ENCODE results near the gene MOV10. TPM values are rescaled to one million over a fixed set of nuclear protein-coding genes. Genes with fewer than 3 reads are reported as not detected.

MOV10 gene
- total RNA-seq, 5 donors from 2014 or later (not counting 1 experiment from before 2014, with no cell fraction given), result 71.0 to 103 (median 86.1) TPM

GRCh38 chr1:112737573-112737972 lies 63.1 kb downstream of the MOV10 start:
- Histone ChIP-seq H3K9me3 (no peaks in the 10 kb centered on the region), H3K27ac (ENCODE audit: low read length) (no peak overlapping the region), H3K36me3 (ENCODE audit: control insufficient read depth in 2 of 2, extremely low read depth in 1 of 2, insufficient read depth in 1 of 2, low read length in 1 of 2) (no peaks in the 10 kb centered on the region), H3K4me1 (ENCODE audit: control insufficient read depth in 1 of 2, extremely low read depth in 1 of 2, insufficient read depth in 2 of 2, low read length in 2 of 2) (no peaks in the 10 kb centered on the region), H3K27me3 (replicated peaks in 1 of 2; ENCODE audit: control insufficient read depth in 2 of 2, extremely low read depth in 1 of 2, insufficient read depth in 2 of 2, low read length in 1 of 2) (peaks cover 0 to 34% of the 10 kb centered on the region in 2 experiments), H3K4me3 (ENCODE audit: control insufficient read depth in 1 of 2, extremely low read depth in 1 of 2, low read length in 1 of 2) (no peak overlapping the region)
- Mint-ChIP-seq H3K4me3 (no peak overlapping the region), H3K4me1 (no peaks in the 10 kb centered on the region), H3K36me3 (no peaks in the 10 kb centered on the region), H3K27ac (no peak overlapping the region), H3K27me3 (peaks cover 43 to 55% of the 10 kb centered on the region in 2 donors), H3K9me3 (no peaks in the 10 kb centered on the region)
- 77% methylated on average over 3 of the region's 3 CpGs for WGBS (ENCODE audit: insufficient coverage)
- ChIA-PET POLR2A (interaction anchor here in 1 of 2 donors (0.6 kb wide), 1 partner anchor 173 kb away, joined by 12 read pairs; no protein-coding TSS in a partner anchor), CTCF (no interaction called here)
- DNase-seq (no peak), ATAC-seq (replicated peaks in 1 of 4) (no peak)

GRCh38 chr1:112743174-112744008 lies 68.9 kb downstream of the MOV10 start:
- Histone ChIP-seq H3K27ac (ENCODE audit: low read length) (no peak overlapping the region), H3K4me1 (ENCODE audit: control insufficient read depth in 1 of 2, extremely low read depth in 1 of 2, insufficient read depth in 2 of 2, low read length in 2 of 2) (peaks cover 0 to 10% of the 10 kb centered on the region in 2 experiments), H3K27me3 (replicated peaks in 1 of 2; ENCODE audit: control insufficient read depth in 2 of 2, extremely low read depth in 1 of 2, insufficient read depth in 2 of 2, low read length in 1 of 2) (peaks cover 3 to 60% of the 10 kb centered on the region in 2 experiments), H3K9me3 (no peaks in the 10 kb centered on the region), H3K36me3 (ENCODE audit: control insufficient read depth in 2 of 2, extremely low read depth in 1 of 2, insufficient read depth in 1 of 2, low read length in 1 of 2) (no peaks in the 10 kb centered on the region), H3K4me3 (ENCODE audit: control insufficient read depth in 1 of 2, extremely low read depth in 1 of 2, low read length in 1 of 2) (no peak overlapping the region)
- peaks cover 6 to 11% (median 8%) of the 10 kb centered on the region in 3 donors for H3K4me1 Mint-ChIP-seq
- CTCF ChIA-PET, result no interaction called here
- H3K4me3 Mint-ChIP-seq, result peak overlapping the region in 1 of 3 donors; percentile 44
- POLR2A ChIA-PET, result no interaction called here
- DNase-seq (no peak), ATAC-seq (replicated peaks in 1 of 4) (no peak)
- no peaks in the 10 kb centered on the region for H3K36me3 Mint-ChIP-seq
- peaks cover 65 to 70% of the 10 kb centered on the region in 2 donors for H3K27me3 Mint-ChIP-seq
- 22% methylated on average over 36 of the region's 54 CpGs for WGBS (ENCODE audit: insufficient coverage)
- H3K9me3 Mint-ChIP-seq, result no peaks in the 10 kb centered on the region
- no peak overlapping the region for H3K27ac Mint-ChIP-seq

- Mint-ChIP-seq H3K4me1 (peaks cover 6 to 11% (median 8%) of the 10 kb centered on the region in 3 donors), H3K4me3 (peak overlapping the region in 1 of 3 donors; percentile 45), H3K27ac (no peak overlapping the region), H3K9me3 (no peaks in the 10 kb centered on the region), H3K36me3 (no peaks in the 10 kb centered on the region), H3K27me3 (peaks cover 64 to 68% of the 10 kb centered on the region in 2 donors)
- peaks cover 3 to 61% of the 10 kb centered on the region in 2 experiments for H3K27me3 ChIP-seq (replicated peaks in 1 of 2; ENCODE audit: control insufficient read depth in 2 of 2, extremely low read depth in 1 of 2, insufficient read depth in 2 of 2, low read length in 1 of 2)
- DNase-seq (no peak), ATAC-seq (replicated peaks in 1 of 4) (peak in 1 of 4 experiments; percentile 9)
- no peak overlapping the region for H3K4me3 ChIP-seq (ENCODE audit: control insufficient read depth in 1 of 2, extremely low read depth in 1 of 2, low read length in 1 of 2)
- no peak overlapping the region for H3K27ac ChIP-seq (ENCODE audit: low read length)
- H3K4me1 ChIP-seq (ENCODE audit: control insufficient read depth in 1 of 2, extremely low read depth in 1 of 2, insufficient read depth in 2 of 2, low read length in 2 of 2), result peaks cover 0 to 10% of the 10 kb centered on the region in 2 experiments
- no peaks in the 10 kb centered on the region for H3K9me3 ChIP-seq
- WGBS (ENCODE audit: insufficient coverage), result 11% methylated on average over 58 of the region's 58 CpGs
- no peaks in the 10 kb centered on the region for H3K36me3 ChIP-seq (ENCODE audit: control insufficient read depth in 2 of 2, extremely low read depth in 1 of 2, insufficient read depth in 1 of 2, low read length in 1 of 2)
- CTCF ChIA-PET, result no interaction called here
- POLR2A ChIA-PET, result no interaction called here
Measured at GRCh38 chr1:112744009-112744578, 69.6 kb downstream of the MOV10 start.

GRCh38 chr1:112748396-112748795 lies 73.9 kb downstream of the MOV10 start:
- ChIA-PET POLR2A (no interaction called here), CTCF (no interaction called here)
- Histone ChIP-seq H3K4me1 (ENCODE audit: control insufficient read depth in 1 of 2, extremely low read depth in 1 of 2, insufficient read depth in 2 of 2, low read length in 2 of 2) (peaks cover 0 to 10% of the 10 kb centered on the region in 2 experiments), H3K4me3 (ENCODE audit: control insufficient read depth in 1 of 2, extremely low read depth in 1 of 2, low read length in 1 of 2) (no peak overlapping the region), H3K27ac (ENCODE audit: low read length) (no peak overlapping the region), H3K27me3 (replicated peaks in 1 of 2; ENCODE audit: control insufficient read depth in 2 of 2, extremely low read depth in 1 of 2, insufficient read depth in 2 of 2, low read length in 1 of 2) (peaks cover 3 to 41% of the 10 kb centered on the region in 2 experiments), H3K9me3 (no peaks in the 10 kb centered on the region), H3K36me3 (ENCODE audit: control insufficient read depth in 2 of 2, extremely low read depth in 1 of 2, insufficient read depth in 1 of 2, low read length in 1 of 2) (no peaks in the 10 kb centered on the region)
- 99% methylated on average over 5 of the region's 12 CpGs for WGBS (ENCODE audit: insufficient coverage)
- Mint-ChIP-seq H3K27ac (no peak overlapping the region), H3K9me3 (peaks cover 0 to 2% (median 0%) of the 10 kb centered on the region in 3 donors), H3K4me1 (peaks cover 6 to 10% (median 6%) of the 10 kb centered on the region in 3 donors), H3K27me3 (peaks cover 42 to 49% of the 10 kb centered on the region in 2 donors), H3K4me3 (no peak overlapping the region), H3K36me3 (no peaks in the 10 kb centered on the region)
- DNase-seq (no peak), ATAC-seq (replicated peaks in 1 of 4) (no peak)

Other genes with a start within 250 kb of the MOV10 start
- gene WNT2B, start 165.7 kb upstream of the MOV10 start, total RNA-seq, result under 1 TPM; 0.23 to 0.86 (median 0.47) TPM
- 10 to 100 TPM; 15.9 to 33.7 (median 17.7) TPM for gene ST7L, start 55.5 kb upstream of the MOV10 start, total RNA-seq
- gene CAPZA1, start 54.8 kb upstream of the MOV10 start, total RNA-seq, result 100 to 1,000 TPM; 115 to 189 (median 138) TPM
- gene RHOC, start 32.5 kb downstream of the MOV10 start, total RNA-seq, result 10 to 100 TPM in 3 of 5 donors, 1 to 10 TPM in 2; 6.0 to 33.2 (median 12.1) TPM
- under 1 TPM; 0.15 to 0.77 (median 0.38) TPM for gene PPM1J, start 40.7 kb downstream of the MOV10 start, total RNA-seq

Data from T-cell (primary cell).